Measurements from ENCODE around the gene ZDHHC11B.
"Not testable (repeated sequence)": the region's sequence is repeated elsewhere in the genome, so short reads cannot be mapped to it uniquely, and the experiment has no call there.

Gene ZDHHC11B

DNA sequence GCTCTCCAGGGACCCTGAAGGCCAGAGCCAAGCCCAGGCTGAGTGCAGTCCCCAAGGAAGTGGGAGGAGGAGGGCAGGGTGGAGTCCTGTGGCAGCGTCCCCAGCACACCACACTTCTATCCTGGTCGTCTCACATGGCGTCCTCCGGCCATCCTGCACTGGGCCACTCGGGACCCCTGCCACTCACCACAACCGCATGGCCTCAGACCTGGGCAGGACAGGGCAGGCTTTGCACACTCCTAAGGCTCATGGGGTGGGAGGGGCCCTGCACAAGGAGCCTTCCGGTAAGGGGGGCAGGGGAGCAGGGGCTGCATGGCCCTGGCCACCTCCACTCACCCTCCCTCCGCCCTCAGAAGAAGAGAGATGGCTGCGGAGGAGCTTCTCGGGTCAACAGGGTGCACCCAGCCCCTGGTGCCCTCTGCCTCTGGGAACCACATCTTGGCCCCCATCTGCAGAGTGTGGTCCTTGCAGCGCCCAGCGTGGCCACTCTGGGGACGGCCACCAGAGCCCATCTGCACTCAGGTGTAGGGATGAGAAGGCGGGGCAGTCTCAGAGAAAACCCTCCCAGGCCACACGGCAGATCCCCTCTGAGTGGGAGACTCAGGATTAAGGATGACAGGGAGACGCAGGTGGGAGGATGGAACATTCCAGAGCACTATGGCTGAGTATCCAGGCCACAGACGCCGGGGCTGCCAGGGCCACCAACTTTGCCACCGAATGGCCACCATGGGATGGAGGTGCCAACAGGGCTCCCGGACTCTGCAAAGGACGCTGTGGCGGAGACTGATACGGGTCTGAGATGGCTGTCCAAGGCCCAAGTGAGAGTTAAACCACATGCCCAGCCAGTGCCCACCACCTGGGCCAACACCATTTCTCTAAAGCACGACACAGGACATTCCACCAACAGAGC is 99.0 kb downstream of the ZDHHC11B start:
- no peak for DNase-seq (ENCODE audit: low read depth in 2 of 2)

- no peak for DNase-seq (ENCODE audit: low read depth in 2 of 2)
These were observed 99.7 kb downstream of the ZDHHC11B start for GRCh38 chr5:684751-685216.

DNA sequence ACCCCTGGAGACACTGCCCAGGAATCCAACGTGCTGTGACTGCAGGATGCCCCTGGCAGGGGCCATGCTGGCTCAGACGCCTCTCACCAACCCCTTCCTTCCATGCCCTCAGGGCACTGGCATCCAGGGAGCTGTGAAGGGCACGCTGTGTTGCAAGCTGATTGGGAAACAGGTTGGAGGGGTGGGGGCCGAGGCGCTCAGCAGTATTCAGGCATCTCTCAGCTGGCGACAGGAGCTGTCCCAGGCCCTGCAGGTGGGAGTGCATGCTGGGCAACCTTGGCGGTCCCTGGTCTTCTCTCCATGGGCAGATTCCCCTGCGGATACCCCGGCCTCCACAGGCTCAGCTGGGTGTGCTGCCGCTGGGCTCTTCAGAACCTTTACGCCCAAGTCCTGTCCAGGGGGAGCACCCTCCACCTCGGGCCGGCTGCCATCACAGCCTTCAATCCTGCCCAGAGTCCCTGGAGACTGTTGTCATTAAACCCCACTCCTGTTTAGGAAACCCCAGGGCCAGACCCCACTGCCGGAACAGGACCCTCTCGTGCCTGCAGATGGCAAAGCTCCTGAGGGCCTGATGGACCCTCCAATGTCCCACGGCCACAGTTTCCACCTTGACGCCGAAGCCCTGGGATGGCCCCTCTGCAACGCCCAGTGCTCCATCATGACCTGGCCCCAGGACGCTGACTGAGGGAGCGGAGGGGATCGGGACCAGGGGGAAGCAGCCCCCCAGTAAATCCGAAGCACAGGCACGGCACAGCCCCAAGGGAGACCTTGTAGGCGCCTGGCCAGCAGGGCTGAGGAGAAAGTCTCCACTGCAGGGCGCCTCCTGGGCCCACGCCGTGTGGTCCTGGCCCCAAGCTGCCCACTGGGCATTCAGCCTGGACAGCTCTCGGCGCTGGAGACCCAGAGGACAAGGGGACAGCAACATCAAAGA is 100.7 kb downstream of the ZDHHC11B start:
- DNase-seq (ENCODE audit: low read depth in 2 of 2): no peak

GRCh38 chr5:682651-683358 is 101.7 kb downstream of the ZDHHC11B start:
- not testable (repeated sequence) for DNase-seq (ENCODE audit: low read depth in 2 of 2)

DNA sequence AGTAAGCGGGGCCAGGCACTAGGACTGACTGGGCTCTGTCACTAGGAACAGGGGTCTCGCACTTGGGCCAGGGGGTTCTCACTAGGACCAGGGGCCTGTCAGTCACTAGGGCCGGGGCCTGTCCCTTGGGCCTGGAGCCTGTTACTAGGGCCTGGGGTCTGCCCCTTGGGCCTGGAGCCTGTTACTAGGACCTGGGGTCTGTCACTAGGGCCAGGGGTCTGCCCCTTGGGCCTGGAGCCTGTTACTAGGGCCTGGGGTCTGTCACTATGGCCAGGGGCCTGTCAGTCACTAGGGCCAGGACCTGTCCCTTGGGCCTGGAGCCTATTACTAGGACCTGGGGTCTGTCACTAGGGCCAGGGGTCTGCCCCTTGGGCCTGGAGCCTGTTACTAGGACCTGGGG is 102.3 kb downstream of the ZDHHC11B start:
- DNase-seq (ENCODE audit: low read depth in 2 of 2): not testable (repeated sequence)

GRCh38 chr5:681317-682191 is 103.0 kb downstream of the ZDHHC11B start:
- DNase-seq (ENCODE audit: low read depth in 2 of 2): not testable (repeated sequence)

- not testable (repeated sequence) for DNase-seq (ENCODE audit: low read depth in 2 of 2)
These were observed 103.7 kb downstream of the ZDHHC11B start for GRCh38 chr5:680836-681235.

GRCh38 chr5:680118-680795 is 104.3 kb downstream of the ZDHHC11B start:
- DNase-seq (ENCODE audit: low read depth in 2 of 2): not testable (repeated sequence)

DNA sequence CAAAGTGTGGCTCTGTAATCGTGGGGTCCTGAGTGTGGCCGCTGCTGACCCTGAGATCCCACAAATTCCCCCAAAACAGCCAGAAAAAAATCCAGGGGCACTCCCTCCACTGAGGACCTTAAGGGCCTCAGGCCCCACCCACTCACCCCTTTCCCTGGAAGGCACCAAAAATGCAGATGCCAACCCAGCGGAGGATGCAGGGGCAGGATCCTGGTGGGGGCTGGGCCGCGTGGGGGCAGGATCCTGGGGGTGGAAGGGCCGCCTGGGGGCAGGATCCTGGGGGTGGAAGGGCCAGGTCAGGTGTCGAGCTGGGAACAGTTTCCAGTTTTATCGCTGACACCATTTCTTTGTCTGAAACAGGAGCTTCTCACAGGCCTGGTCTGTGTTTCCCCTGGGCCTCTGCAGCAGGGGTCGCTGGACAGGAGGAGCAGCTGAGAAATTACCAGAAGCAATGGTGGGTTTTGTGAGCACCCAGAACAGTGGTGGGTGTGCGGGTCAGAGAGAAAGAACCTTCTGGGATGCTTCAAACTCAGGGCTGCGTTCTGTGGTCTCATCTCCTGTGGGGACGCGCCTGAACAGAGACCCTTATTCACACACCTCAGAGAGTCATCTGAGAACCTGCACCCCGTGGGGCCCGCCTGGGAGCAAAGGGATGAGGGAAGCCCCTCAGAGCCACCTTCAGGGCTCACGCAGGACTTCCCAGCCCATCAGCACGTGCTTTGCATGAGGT is 105.2 kb downstream of the ZDHHC11B start:
- not testable (repeated sequence) for DNase-seq (ENCODE audit: low read depth in 2 of 2)

DNA sequence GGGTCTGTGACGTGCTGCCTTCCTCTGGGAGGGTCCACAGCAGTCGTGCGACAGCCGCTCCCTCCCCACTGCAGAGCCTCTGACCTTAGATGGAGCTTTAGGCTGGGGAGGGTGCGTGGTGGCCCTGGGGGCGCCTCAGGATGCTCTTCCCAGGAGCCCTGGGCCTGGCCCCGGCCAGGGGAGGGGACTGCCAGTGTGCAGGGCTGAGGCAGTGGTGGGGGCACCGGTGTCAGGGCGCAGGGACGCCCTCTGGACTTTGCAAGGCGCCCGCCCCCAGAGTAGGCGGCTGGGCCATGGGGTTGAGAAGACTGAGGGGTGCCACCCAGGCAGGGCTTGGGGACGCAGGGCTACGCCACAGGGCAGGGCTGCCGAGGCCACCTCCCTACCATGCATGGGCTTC is 106.0 kb downstream of the ZDHHC11B start:
- not testable (repeated sequence) for DNase-seq (ENCODE audit: low read depth in 2 of 2)

DNA sequence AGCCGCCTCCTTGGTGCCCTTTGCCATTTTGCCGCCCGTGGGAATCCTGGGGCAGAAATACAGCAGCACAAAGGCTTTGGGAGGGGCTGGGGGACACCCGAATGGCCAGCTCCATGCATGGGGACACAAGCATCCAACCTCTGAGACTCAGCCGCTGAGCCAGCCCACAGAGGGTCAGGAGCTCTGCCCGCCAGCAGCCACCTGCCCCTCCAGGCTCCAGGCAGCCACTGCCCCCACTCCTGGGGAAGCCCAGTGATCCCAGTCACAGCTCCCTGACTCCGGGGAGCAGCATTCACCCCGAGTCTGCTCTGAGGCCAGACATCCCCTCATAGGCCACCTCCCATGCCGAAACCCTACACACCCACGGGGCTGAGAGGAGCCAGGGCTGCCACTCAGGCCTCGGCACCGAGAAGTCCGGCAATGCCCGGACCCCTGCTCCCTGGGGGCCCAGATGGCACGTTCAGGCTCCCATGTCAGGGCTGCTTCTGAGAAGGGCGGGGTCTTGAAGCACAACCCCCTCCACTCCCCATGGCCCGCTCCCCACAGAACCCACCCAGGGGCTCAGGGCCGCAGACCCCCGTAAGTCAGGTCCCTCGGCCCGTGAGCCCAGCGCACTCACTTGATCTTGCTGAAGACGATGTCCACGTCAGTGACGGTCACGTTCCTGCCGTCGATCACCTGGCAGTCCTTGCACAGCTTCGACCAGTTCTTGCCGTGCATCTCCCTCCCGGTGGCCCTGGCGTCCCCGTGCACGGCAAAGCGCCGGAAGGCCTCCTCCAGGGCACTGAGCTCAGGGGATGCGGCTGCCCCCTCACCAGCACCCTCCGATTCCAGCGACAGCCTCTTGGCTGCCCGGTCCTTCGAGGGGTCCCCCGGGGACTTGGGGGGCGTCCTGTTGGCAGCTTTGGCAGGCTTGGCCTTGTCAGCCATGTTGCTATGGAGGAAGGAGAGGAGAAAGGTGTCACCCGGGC is 107.1 kb downstream of the ZDHHC11B start:
- DNase-seq (ENCODE audit: low read depth in 2 of 2): no peak

GRCh38 chr5:676699-677076 is 107.8 kb downstream of the ZDHHC11B start:
- no peak for DNase-seq (ENCODE audit: low read depth in 2 of 2)

DNA sequence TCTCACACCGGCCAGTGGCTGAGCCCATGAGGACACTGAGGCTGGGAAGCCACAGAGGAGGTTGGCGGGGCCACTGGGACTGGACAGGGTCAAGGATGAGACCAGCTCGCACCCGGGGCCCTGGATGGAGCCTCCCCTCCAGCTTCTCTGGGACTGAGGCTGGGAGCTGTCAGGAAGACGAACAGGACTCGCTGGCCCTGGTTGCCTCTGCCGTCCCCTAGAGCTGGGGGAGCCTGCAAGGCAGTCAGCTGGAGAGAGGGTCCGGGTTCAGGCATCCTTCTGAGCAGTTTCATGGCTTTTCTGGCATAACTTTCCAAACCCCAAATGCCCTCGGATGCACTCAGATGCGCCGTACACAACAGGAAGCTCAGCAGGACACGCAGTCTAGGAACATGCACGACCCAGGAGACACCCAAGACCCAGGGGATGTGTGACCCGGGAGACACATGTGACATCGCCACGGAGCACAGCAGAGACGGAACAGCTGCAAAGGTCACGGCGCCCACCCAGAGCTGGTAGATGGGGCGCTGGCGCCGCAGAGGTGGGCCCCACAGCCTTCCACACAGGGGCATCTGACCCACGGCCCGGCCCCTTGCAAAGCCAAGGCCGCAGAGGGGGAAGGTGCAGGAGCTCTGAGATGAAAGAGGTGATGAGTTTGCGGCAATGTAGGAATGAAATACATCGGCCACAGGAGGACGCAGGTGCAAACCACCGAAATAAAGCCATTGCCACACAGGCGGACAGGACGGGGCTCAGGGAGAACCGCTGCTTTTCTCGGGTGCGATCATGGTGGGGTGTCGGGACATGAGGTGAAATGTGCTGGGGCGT is 108.4 kb downstream of the ZDHHC11B start:
- no peak for DNase-seq (ENCODE audit: low read depth in 2 of 2)

DNA sequence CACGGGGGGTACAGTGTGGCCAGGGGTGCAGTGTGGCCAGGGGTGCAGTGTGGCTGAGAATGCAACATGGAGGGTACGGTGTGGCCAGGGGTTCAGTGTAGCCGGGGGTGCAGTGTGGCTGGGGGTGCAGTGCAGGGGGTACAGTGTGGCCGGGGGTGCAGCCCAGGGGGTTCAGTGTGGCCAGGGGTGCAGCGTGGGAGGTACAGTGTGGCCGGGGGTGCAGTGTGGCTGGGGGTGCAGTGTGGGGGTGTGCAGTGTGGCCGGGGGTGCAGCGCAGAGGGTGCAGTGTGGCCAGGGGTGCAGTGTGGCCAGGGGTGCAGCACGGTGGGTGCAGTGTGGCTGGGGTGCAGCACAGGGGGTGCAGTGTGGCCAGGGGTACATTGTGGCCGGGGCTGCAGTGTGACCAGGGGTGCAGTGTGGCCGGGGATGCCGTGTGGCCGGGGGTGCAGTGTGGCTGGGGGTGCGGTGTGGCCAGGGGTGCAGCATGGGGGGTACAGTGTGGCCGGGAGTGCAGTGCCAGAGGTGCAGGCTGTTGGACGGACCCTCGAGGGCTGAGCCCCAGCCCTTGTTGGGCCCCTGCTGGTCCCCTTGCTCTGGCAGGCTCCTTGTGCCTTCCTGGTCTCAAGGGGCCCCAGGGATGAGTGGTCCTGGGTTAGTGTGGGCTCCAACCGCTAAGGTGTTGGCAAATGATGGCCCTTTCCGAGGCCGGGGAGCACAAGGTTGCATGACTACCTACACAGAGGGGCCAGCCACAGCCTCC is 109.2 kb downstream of the ZDHHC11B start:
- DNase-seq (ENCODE audit: low read depth in 2 of 2): no peak

DNA sequence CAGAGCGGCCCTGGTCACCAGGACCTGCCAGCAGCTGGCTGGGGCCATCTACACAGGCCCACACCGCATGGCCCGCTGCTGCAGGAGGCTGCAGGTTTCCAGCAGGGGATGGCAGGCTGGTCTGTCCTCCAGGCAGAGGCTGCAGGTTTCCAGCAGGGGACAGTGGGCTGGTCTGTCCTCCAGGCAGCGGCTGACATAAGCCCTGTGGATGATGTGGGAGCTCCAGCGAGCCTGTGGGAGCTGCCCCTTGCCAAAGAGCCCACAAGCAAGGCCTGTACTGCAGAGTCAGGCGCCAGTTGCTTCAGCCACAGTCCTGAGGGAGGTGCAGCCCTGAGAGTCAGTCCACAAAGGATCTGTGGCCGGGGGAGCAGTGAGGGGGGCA is 109.9 kb downstream of the ZDHHC11B start:
- DNase-seq (ENCODE audit: low read depth in 2 of 2): no peak

- no peak for DNase-seq (ENCODE audit: low read depth in 2 of 2)
These were observed 110.5 kb downstream of the ZDHHC11B start for GRCh38 chr5:673831-674629.

Measured in activated CD8-positive, alpha-beta memory T cell treated with anti-CD3 and anti-CD28 coated beads for 4 hours (primary cell).